Cerebellar nuclear complex (tissue), 1 donor: ENCODE data around the gene ZBTB25.
A peak's percentile ranks its signal among the peaks of the same experiment; 100 is the strongest.
"Not testable (repeated sequence)": the region's sequence is repeated elsewhere in the genome, so short reads cannot be mapped to it uniquely, and the experiment has no call there.

ENCODE experiments used
- DNase-seq, 2 experiments: peaks; one replicate each; lab custom pipeline; 2025; lab: John Stamatoyannopoulos, UW

The ZBTB25 gene

DNA sequence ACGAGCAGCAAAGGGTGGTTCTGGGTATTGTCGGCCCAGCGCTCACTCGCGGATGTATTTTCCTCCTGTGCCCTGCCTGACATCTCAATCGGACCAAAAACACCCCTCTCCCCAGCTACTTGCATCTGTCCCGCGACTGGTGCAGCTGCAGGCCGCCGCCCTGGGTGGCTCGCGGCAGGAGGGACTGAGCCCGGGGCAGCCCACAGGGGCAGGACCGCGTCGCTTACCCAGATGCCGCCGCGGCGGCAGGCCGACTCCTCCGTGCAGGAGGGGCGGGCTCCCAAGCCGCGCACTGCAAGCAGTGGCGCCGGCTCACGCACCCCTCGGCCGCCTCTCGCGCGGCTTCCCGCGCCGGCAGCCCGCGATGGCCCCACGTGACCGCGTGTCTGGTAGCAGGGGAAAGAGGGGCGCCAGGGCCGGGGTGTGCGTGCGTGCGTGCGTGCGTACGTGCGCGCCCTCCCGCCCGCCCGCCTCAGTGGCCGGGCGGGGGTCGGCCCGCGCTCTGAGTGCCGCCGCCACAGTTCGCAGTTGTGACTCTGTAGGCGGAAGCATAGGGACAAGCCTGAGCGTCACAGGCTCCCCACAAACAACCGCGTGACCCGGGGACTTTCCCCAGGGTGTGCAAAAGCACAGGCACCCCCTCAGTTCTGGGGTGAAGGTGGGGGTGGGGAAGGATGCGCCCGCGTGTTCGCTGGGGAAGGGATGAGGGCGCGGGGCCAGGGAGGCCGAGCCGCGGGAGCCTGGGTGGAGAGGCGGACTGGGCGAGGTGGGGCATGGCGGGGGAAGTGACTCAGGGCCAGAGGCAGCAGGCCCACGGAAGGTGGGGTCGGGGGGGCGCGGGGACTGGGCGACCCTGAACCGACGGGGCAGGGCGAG is at the start of gene ZBTB25:
ZBTB25 (minus strand) TSS at position 405 of the 876 bp plus-strand sequence. CDS start 13,305 bp downstream, outside the sequence.
- DNase-seq, result peak; percentile 30 to 41

DNA sequence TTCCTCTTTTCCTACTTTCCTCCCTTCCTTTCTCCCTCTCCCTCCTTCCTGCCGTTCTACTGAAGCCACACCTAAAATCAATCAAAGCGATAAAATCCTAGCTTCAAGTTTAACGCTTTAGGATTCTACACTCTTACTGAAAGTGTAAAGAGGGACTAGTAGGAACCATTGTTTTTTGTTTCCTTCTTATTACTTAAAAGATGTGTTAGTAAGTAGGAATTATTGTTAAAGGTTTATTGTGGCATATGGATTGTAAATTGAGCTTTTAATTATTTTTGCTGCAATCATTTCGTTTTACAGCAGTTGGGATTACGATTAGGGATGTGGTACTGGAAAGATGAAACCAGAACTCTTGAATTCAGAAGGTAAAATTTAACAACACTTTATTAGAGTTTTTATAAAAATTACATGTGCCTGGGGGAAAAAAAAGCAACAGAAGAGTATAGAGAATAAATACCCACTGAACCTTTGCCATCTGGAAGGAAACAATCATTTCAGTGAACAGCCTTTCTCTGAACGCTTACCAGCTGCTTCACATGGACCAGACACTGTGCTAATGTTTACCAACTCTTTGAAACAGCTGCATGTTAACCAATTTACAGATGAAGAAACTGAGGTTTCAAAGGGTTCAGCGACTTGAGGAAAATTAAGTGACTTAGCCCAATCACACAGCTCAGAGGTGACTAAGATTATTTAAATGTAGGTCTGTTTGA is 47.1 kb upstream of the ZBTB25 start:
- no peak for DNase-seq

GRCh38 chr14:64549791-64550620 is 46.4 kb upstream of the ZBTB25 start, which contains the start of gene PPP1R36:
Gene PPP1R36 (plus strand): TSS chr14:64549961. CDS start chr14:64549998, 37 bp downstream.
- DNase-seq, result no peak

- no peak for DNase-seq
Observed at GRCh38 chr14:64549016-64549415, 45.4 kb upstream of the ZBTB25 start.

GRCh38 chr14:64544607-64545312 is 41.1 kb upstream of the ZBTB25 start:
- DNase-seq, result no peak

DNA sequence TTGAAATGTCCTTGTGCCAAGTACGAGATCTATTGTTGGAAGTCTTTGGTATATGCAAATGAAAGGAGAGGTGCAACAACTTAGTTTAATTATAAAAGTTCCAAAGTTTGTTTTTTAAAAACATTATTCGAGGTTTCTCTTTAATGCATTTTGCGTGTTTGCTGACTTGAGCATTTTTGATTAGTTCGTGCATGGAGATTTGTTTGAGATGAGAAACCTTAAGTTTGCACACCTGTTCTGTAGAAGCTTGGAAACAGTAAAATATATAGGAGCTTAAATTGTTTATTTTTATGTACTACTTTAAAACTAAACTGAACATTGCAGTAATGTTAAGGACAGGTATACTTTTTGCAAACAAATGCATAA is 39.2 kb upstream of the ZBTB25 start:
- no peak for DNase-seq

GRCh38 chr14:64541972-64542835 is 38.6 kb upstream of the ZBTB25 start:
- no peak for DNase-seq

- DNase-seq, result no peak
Observed at GRCh38 chr14:64541261-64541971, 37.8 kb upstream of the ZBTB25 start.

DNA sequence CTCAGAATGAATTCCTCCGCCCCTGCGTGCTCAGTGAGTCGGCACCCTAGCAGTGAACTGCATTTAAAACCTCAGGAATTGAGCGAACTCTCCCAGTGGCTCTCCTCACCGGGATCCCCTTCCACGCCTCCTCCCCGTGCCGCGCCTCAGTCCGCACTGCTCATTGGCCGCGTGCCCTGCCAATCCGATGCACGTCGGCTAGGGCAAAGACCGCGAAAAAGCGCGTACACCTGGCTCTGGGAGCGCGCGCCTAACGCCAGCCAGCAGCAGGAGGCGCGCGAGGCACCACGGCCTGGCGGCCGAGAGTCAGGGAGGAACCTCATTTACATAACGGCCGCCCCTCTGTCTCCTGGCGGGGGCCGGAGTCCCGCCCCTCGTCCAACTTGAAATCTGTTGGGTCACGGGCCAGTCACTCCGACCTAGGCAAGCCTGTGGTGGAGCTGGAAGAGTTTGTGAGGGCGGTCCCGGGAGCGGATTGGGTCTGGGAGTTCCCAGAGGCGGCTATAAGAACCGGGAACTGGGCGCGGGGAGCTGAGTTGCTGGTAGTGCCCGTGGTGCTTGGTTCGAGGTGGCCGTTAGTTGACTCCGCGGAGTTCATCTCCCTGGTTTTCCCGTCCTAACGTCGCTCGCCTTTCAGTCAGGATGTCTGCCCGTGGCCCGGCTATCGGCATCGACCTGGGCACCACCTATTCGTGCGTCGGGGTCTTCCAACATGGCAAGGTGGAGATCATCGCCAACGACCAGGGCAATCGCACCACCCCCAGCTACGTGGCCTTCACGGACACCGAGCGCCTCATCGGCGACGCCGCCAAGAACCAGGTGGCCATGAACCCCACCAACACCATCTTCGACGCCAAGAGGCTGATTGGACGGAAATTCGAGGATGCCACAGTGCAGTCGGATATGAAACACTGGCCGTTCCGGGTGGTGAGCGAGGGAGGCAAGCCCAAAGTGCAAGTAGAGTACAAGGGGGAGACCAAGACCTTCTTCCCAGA is 36.9 kb upstream of the ZBTB25 start, which contains the start of gene HSPA2:
HSPA2 (plus strand) TSS at position 534 of the 995 bp plus-strand sequence; CDS start at position 643, 109 bp downstream.
- DNase-seq, result peak; percentile 57 to 84

- no peak for DNase-seq
Observed at GRCh38 chr14:64536488-64537245, 33.0 kb upstream of the ZBTB25 start.

GRCh38 chr14:64531567-64531966 is 27.9 kb upstream of the ZBTB25 start:
- no peak for DNase-seq

- no peak for DNase-seq
Observed at GRCh38 chr14:64525354-64525753, 21.7 kb upstream of the ZBTB25 start.

DNA sequence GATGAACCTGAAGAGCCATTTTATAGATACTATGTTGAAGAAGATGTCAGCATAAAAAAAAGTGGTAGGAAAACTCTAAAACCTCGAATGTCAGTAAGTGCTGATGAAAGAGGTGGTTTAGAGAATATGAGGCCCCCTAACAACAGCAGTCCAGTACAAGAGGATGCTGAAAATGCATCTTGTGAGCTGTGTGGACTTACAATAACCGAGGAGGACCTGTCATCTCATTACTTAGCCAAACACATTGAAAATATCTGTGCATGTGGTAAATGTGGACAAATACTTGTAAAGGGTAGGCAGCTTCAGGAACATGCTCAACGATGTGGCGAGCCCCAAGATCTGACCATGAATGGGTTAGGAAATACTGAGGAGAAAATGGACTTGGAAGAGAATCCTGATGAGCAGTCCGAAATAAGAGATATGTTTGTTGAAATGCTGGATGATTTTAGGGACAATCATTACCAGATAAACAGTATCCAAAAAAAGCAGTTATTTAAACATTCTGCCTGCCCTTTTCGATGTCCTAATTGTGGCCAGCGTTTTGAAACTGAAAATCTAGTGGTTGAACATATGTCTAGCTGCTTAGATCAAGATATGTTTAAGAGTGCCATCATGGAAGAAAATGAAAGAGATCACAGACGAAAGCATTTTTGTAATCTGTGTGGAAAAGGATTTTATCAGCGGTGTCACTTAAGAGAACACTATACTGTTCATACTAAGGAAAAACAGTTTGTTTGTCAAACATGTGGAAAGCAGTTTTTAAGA is 19.1 kb upstream of the ZBTB25 start:
- DNase-seq, result no peak

DNA sequence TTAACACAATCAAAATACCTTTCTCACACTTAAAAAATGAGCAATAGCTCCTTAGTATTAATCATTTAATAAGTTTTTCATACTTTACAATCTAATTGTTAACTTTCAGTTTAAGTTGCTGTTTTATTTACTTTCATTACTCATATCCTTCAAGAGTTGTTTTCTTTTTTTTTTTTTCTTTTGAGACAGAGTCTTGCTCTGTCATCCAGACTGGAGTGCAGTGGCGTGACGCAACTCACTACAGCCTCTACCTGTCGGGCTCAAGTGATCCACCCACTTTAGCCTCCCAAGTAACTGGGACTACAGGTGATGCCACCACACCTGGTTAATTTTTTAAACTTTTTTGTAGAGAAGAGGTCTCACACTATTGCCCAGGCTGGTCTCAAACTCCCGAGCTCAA is 17.1 kb upstream of the ZBTB25 start:
- no peak for DNase-seq

- DNase-seq, result no peak
Observed at GRCh38 chr14:64518229-64518628, 14.6 kb upstream of the ZBTB25 start.

GRCh38 chr14:64517667-64518066 is 14.0 kb upstream of the ZBTB25 start:
- not testable (repeated sequence) for DNase-seq

- no peak for DNase-seq
Observed at GRCh38 chr14:64516969-64517368, 13.3 kb upstream of the ZBTB25 start.
